ENCODE data around the gene KCNQ1.

DNA sequence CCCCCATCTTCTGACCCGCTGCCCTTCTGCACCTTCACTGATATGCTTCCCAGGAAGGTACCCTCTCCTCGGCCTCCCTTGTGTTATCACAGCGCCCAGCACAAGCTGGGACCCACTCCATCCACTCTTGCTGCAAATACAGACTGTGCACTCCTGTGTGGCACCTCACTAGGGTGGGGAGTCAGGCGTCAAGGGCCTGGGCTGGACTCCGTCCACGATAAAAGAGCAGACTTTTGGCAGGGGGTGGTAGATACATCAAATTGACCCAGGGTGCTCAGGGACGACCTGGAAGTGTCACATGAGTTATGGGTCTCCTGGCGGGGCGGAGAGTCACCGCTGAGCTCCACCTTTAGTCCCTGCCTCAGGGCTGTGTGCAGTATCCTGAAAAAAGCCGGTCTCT is 1.4 kb upstream of the KCNQ1 start:
- TF ChIP-seq POLR2A (IDR thresholded peaks at IDR 0.05; ENCODE audit: low read depth, low read length) (no peak), POLR2AphosphoS5 (IDR thresholded peaks at IDR 0.05; ENCODE audit: low read depth, low read length) (no peak)

All from GM12891 (cell line).